ENCODE data around the gene C21orf58. TPM values are rescaled to one million over a fixed set of nuclear protein-coding genes. Genes with fewer than 3 reads are reported as not detected.

The C21orf58 gene
- polyA plus RNA-seq, 1 of the 3 experiments (the other 2 are of a cell fraction): 9.7 TPM

GRCh38 chr21:46268371-46268770, 55.3 kb downstream of the C21orf58 start:
- no peaks in the 10 kb centered on the region for H3K27me3 ChIP-seq (ENCODE audit: insufficient read depth)
- DNase-seq: no peak
- H2AFZ ChIP-seq (ENCODE audit: low read depth): no peak overlapping the region
- no peak overlapping the region for H3K4me3 ChIP-seq (ENCODE audit: low read depth in 2 of 2, low read length in 1 of 2)
- no peaks in the 10 kb centered on the region for H4K20me1 ChIP-seq (ENCODE audit: insufficient read depth)
- H3K9me3 ChIP-seq: no peaks in the 10 kb centered on the region
- H3K79me2 ChIP-seq (ENCODE audit: insufficient read depth): no peaks in the 10 kb centered on the region; the same call in 1 of the 2 replicates
- ChIA-PET CTCF (no interaction called here), POLR2A (no interaction called here)
- no peak overlapping the region for H3K27ac ChIP-seq (ENCODE audit: low read depth in 2 of 2, low read length in 1 of 2)
- H3K4me1 ChIP-seq (ENCODE audit: control insufficient read depth in 1 of 2, insufficient read depth in 2 of 2, low read depth in 1 of 2, low read length in 1 of 2): no peaks in the 10 kb centered on the region
- TF ChIP-seq ELF1 (IDR thresholded peaks at IDR 0.05) (no peak), TAF1 (IDR thresholded peaks at IDR 0.05; ENCODE audit: borderline replicate concordance, low read depth, low read length) (no peak), NFIC (IDR thresholded peaks at IDR 0.05; ENCODE audit: borderline replicate concordance) (no peak), EP300 (IDR thresholded peaks at IDR 0.05; ENCODE audit: borderline replicate concordance in 1 of 2, low read depth in 1 of 2, low read length in 1 of 2) (no peak), GATA2 (CRISPR knock-in tag; IDR thresholded peaks at IDR 0.05) (no peak), MXI1 (IDR thresholded peaks at IDR 0.05; ENCODE audit: low read depth, low read length) (no peak), RFX5 (IDR thresholded peaks at IDR 0.05; ENCODE audit: low read length) (no peak), GABPA (IDR thresholded peaks at IDR 0.05; ENCODE audit: low read depth) (no peak), CTCF (IDR thresholded peaks at IDR 0.05) (no peak), EZH2phosphoT487 (IDR thresholded peaks at IDR 0.05; ENCODE audit: borderline replicate concordance, low read depth) (no peak), PBX3 (IDR thresholded peaks at IDR 0.05) (no peak), JUND (IDR thresholded peaks at IDR 0.05) (no peak), YY1 (IDR thresholded peaks at IDR 0.05; ENCODE audit: low read depth) (no peak), USF2 (IDR thresholded peaks at IDR 0.05; ENCODE audit: borderline replicate concordance, low read depth, low read length) (no peak), CHD2 (IDR thresholded peaks at IDR 0.05; ENCODE audit: low read length, partially characterized antibody) (no peak), RCOR1 (IDR thresholded peaks at IDR 0.05; ENCODE audit: low read length) (no peak), TEAD4 (IDR thresholded peaks at IDR 0.05; ENCODE audit: borderline replicate concordance, insufficient read depth) (no peak), TCF12 (IDR thresholded peaks at IDR 0.05) (no peak), RXRA (IDR thresholded peaks at IDR 0.05; ENCODE audit: borderline replicate concordance, low read depth) (no peak)
- WGBS (ENCODE audit: low lambda C conversion rate): 92% methylated on average over 13 of the region's 13 CpGs
- no peaks in the 10 kb centered on the region for H3F3A ChIP-seq (replicated peaks; ENCODE audit: insufficient read depth)
- H3K36me3 ChIP-seq (replicated peaks in 1 of 2; ENCODE audit: control insufficient read depth in 1 of 2, insufficient read depth in 2 of 2, low read length in 1 of 2): peaks cover 46 to 77% of the 10 kb centered on the region in 2 experiments
- H3K4me2 ChIP-seq: no peak overlapping the region
- H3K9ac ChIP-seq: no peak overlapping the region
- no peaks in the 10 kb centered on the region for H3K9me2 ChIP-seq
